ENCODE data around the gene NEDD8.

DNA sequence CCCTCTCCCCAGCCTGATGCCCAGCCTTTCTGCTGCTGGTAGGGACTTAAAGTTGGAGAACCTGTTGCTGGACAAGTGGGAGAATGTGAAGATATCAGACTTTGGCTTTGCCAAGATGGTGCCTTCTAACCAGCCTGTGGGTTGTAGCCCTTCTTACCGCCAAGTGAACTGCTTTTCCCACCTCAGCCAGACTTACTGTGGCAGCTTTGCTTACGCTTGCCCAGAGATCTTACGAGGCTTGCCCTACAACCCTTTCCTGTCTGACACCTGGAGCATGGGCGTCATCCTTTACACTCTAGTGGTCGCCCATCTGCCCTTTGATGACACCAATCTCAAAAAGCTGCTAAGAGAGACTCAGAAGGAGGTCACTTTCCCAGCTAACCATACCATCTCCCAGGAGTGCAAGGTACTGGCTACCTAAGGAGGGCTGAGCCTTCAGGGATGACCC is 25.0 kb downstream of the NEDD8 start:
- TF ChIP-seq, protein P1, sequence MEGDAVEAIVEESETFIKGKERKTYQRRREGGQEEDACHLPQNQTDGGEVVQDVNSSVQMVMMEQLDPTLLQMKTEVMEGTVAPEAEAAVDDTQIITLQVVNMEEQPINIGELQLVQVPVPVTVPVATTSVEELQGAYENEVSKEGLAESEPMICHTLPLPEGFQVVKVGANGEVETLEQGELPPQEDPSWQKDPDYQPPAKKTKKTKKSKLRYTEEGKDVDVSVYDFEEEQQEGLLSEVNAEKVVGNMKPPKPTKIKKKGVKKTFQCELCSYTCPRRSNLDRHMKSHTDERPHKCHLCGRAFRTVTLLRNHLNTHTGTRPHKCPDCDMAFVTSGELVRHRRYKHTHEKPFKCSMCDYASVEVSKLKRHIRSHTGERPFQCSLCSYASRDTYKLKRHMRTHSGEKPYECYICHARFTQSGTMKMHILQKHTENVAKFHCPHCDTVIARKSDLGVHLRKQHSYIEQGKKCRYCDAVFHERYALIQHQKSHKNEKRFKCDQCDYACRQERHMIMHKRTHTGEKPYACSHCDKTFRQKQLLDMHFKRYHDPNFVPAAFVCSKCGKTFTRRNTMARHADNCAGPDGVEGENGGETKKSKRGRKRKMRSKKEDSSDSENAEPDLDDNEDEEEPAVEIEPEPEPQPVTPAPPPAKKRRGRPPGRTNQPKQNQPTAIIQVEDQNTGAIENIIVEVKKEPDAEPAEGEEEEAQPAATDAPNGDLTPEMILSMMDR (IDR thresholded peaks at IDR 0.05 in 2 of 3, conservative IDR thresholded peaks at IDR 0.05 in 1 of 3; ENCODE audit: borderline replicate concordance in 1 of 3, insufficient read depth in 1 of 3, low read depth in 2 of 3, low read length in 2 of 3): no peak
- no peak for TF ChIP-seq EZH2 (IDR thresholded peaks at IDR 0.05)
- TF ChIP-seq, protein P2, sequence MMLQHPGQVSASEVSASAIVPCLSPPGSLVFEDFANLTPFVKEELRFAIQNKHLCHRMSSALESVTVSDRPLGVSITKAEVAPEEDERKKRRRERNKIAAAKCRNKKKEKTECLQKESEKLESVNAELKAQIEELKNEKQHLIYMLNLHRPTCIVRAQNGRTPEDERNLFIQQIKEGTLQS (IDR thresholded peaks at IDR 0.05): no peak
- no peak for TF ChIP-seq POLR2A (IDR thresholded peaks at IDR 0.05; ENCODE audit: borderline replicate concordance, extremely low read depth, insufficient read depth, insufficient read length)
- TF ChIP-seq, protein P3, sequence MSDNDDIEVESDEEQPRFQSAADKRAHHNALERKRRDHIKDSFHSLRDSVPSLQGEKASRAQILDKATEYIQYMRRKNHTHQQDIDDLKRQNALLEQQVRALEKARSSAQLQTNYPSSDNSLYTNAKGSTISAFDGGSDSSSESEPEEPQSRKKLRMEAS (IDR thresholded peaks at IDR 0.05): no peak
- TF ChIP-seq EGR1 (IDR thresholded peaks at IDR 0.05; ENCODE audit: low read depth): no peak
- TF ChIP-seq SIN3A (IDR thresholded peaks at IDR 0.05; ENCODE audit: low read depth): no peak
- no peak for TF ChIP-seq POLR2AphosphoS5 (IDR thresholded peaks at IDR 0.05; ENCODE audit: low read depth, low read length)
- TF ChIP-seq JUND (IDR thresholded peaks at IDR 0.05): no peak
- TF ChIP-seq RAD21 (IDR thresholded peaks at IDR 0.05; ENCODE audit: low read depth): no peak
- no peak for TF ChIP-seq FOSL1 (IDR thresholded peaks at IDR 0.05; ENCODE audit: low read depth)
- TF ChIP-seq CBX3 (IDR thresholded peaks at IDR 0.05; ENCODE audit: low read depth): no peak
- TF ChIP-seq, protein P4, sequence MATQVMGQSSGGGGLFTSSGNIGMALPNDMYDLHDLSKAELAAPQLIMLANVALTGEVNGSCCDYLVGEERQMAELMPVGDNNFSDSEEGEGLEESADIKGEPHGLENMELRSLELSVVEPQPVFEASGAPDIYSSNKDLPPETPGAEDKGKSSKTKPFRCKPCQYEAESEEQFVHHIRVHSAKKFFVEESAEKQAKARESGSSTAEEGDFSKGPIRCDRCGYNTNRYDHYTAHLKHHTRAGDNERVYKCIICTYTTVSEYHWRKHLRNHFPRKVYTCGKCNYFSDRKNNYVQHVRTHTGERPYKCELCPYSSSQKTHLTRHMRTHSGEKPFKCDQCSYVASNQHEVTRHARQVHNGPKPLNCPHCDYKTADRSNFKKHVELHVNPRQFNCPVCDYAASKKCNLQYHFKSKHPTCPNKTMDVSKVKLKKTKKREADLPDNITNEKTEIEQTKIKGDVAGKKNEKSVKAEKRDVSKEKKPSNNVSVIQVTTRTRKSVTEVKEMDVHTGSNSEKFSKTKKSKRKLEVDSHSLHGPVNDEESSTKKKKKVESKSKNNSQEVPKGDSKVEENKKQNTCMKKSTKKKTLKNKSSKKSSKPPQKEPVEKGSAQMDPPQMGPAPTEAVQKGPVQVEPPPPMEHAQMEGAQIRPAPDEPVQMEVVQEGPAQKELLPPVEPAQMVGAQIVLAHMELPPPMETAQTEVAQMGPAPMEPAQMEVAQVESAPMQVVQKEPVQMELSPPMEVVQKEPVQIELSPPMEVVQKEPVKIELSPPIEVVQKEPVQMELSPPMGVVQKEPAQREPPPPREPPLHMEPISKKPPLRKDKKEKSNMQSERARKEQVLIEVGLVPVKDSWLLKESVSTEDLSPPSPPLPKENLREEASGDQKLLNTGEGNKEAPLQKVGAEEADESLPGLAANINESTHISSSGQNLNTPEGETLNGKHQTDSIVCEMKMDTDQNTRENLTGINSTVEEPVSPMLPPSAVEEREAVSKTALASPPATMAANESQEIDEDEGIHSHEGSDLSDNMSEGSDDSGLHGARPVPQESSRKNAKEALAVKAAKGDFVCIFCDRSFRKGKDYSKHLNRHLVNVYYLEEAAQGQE (IDR thresholded peaks at IDR 0.05; ENCODE audit: low read depth): no peak

All from HCT116 (cell line).